WTC11 (cell line): ENCODE results near the gene IPPK. TPM values are rescaled to one million over a fixed set of nuclear protein-coding genes. Genes with fewer than 3 reads are reported as not detected.

Experiments used
- ATAC-seq: fragments of 200-7000 bp; cut with Tn5 transposase; 2 replicates; pipeline ENCODE4 v1.10.0; 2021; ENCODE audit warnings: mild to moderate bottlenecking, moderate library complexity
- CTCF ChIA-PET: fragments of 300-600 bp; sonication (Branson Sonifier 250); formaldehyde crosslinking; loops from one replicate; lab custom pipeline; 2021; ENCODE audit warnings: antibody characterized with exemption; lab: Charles Lee
- POLR2A ChIA-PET: fragments of 350-600 bp; sonication (Branson Sonifier 250); formaldehyde crosslinking; loops from one replicate; lab custom pipeline; 2021; ENCODE audit warnings: antibody characterized with exemption; lab: Charles Lee
- DNase-seq: peaks from one replicate; pipeline ENCODE4 v3.0.0; 2021; ENCODE audit warnings: low spot score
- H3K27ac Mint-ChIP-seq: 2 replicates; pipeline ENCODE4 v1.8.0; 2021; ENCODE audit warnings: mixed read lengths
- H3K27me3 Mint-ChIP-seq: 2 replicates; pipeline ENCODE4 v1.8.0; 2021; ENCODE audit warnings: low read depth, mild to moderate bottlenecking, moderate library complexity, mixed read lengths
- H3K36me3 Mint-ChIP-seq: 2 replicates; pipeline ENCODE4 v1.8.0; 2021; ENCODE audit warnings: mixed read lengths
- H3K4me1 Mint-ChIP-seq: 2 replicates; pipeline ENCODE4 v1.8.0; 2022; ENCODE audit warnings: mixed read lengths
- H3K4me3 Mint-ChIP-seq: 2 replicates; pipeline ENCODE4 v1.8.0; 2021; ENCODE audit warnings: mild to moderate bottlenecking, moderate library complexity, mixed read lengths
- H3K9me3 Mint-ChIP-seq: 2 replicates; pipeline ENCODE4 v1.8.0; 2021; ENCODE audit warnings: mixed read lengths
- AFF4 ChIP-seq: sonication (generic); formaldehyde crosslinking; IDR thresholded peaks from 2 replicates; pipeline ENCODE4 v1.8.1; 2023; ENCODE audit warnings: mild to moderate bottlenecking, missing genetic modification reagents, borderline replicate concordance
- ATF6 ChIP-seq: sonication (generic); formaldehyde crosslinking; IDR thresholded peaks from 2 replicates; pipeline ENCODE4 v1.8.1; 2023; ENCODE audit warnings: mild to moderate bottlenecking, missing genetic modification reagents
- FOXK1 ChIP-seq: sonication (generic); formaldehyde crosslinking; IDR thresholded peaks from 2 replicates; pipeline ENCODE4 v1.8.0; 2022; ENCODE audit warnings: mild to moderate bottlenecking, moderate library complexity, missing genetic modification reagents
- GABPB1 ChIP-seq: sonication (generic); formaldehyde crosslinking; IDR thresholded peaks from 2 replicates; pipeline ENCODE4 v1.8.1; 2023; ENCODE audit warnings: mild to moderate bottlenecking, missing genetic modification reagents
- JAZF1 ChIP-seq: fragments of 250-450 bp; sonication (Bioruptor Pico); IDR thresholded peaks from 2 replicates; pipeline ENCODE4 v1.9.0; 2021; ENCODE audit warnings: moderate library complexity, mild to moderate bottlenecking, inconsistent platforms
- MXD4 ChIP-seq: fragments of 250-450 bp; sonication (Bioruptor Pico); IDR thresholded peaks from 2 replicates; pipeline ENCODE4 v1.8.0; 2021; ENCODE audit warnings: mild to moderate bottlenecking, moderate library complexity, borderline replicate concordance
- NFE2L1 ChIP-seq: sonication (generic); formaldehyde crosslinking; IDR thresholded peaks from 2 replicates; pipeline ENCODE4 v1.8.1; 2023; ENCODE audit warnings: missing genetic modification reagents
- NR2C2 ChIP-seq: sonication (generic); formaldehyde crosslinking; IDR thresholded peaks from 2 replicates; pipeline ENCODE4 v1.8.0; 2022; ENCODE audit warnings: mild to moderate bottlenecking, missing genetic modification reagents
- NR3C1 ChIP-seq: sonication (generic); formaldehyde crosslinking; conservative IDR thresholded peaks from 2 replicates; pipeline ENCODE4 v1.8.1; 2023; ENCODE audit warnings: low read depth, mild to moderate bottlenecking, missing genetic modification reagents
- SMAD4 ChIP-seq: sonication (generic); formaldehyde crosslinking; IDR thresholded peaks from 2 replicates; pipeline ENCODE4 v1.8.0; 2022; ENCODE audit warnings: mild to moderate bottlenecking, missing genetic modification reagents
- ZNF232 ChIP-seq: sonication (generic); formaldehyde crosslinking; IDR thresholded peaks from 2 replicates; pipeline ENCODE4 v1.8.0; 2022; ENCODE audit warnings: mild to moderate bottlenecking, missing genetic modification reagents
- ZNF263 ChIP-seq: sonication (generic); formaldehyde crosslinking; IDR thresholded peaks from 2 replicates; pipeline ENCODE4 v1.8.1; 2022; ENCODE audit warnings: low read depth, mild to moderate bottlenecking, moderate library complexity, missing genetic modification reagents
- ZNF416 ChIP-seq: fragments of 250-450 bp; sonication (Bioruptor Pico); IDR thresholded peaks from 2 replicates; pipeline ENCODE4 v1.9.0; 2021; ENCODE audit warnings: mild to moderate bottlenecking, inconsistent platforms
- ZNF423 ChIP-seq: fragments of 250-450 bp; sonication (Bioruptor Pico); IDR thresholded peaks from 2 replicates; pipeline ENCODE4 v2.1.2; 2022; ENCODE audit warnings: mild to moderate bottlenecking, moderate library complexity
- ZNF512 ChIP-seq: sonication (generic); formaldehyde crosslinking; IDR thresholded peaks from 2 replicates; pipeline ENCODE4 v1.8.1; 2022; ENCODE audit warnings: missing genetic modification reagents, borderline replicate concordance
- total RNA-seq: library from RNA; stranded (reverse); gene quantifications from 3 replicates; pipeline ENCODE4 v1.2.3, GENCODE V29; 2021

IPPK gene
- total RNA-seq, 1 experiment from 2014 or later, result 8.6 TPM

GRCh38 chr9:92631452-92632343 lies 38.2 kb downstream of the IPPK start (continued):
- TF ChIP-seq AFF4 (CRISPR knock-in tag), result no peak
- no peak for TF ChIP-seq NR2C2 (CRISPR knock-in tag)
- no peak for TF ChIP-seq MXD4
- no peak for TF ChIP-seq NR3C1 (CRISPR knock-in tag)
- no peak for TF ChIP-seq GABPB1 (CRISPR knock-in tag)
- TF ChIP-seq, all 79 proteins: peak for 0

GRCh38 chr9:92627651-92628050 lies 42.3 kb downstream of the IPPK start:
- CTCF ChIA-PET, result no interaction called here
- Mint-ChIP-seq H3K36me3 (peaks cover 31% of the 10 kb centered on the region), H3K4me1 (no peaks in the 10 kb centered on the region), H3K9me3 (no peaks in the 10 kb centered on the region), H3K27me3 (no peaks in the 10 kb centered on the region), H3K4me3 (no peak overlapping the region), H3K27ac (no peak overlapping the region)
- no peak for DNase-seq
- ATAC-seq, result no peak
- POLR2A ChIA-PET, result no interaction called here
- no peak for TF ChIP-seq ZNF423
- TF ChIP-seq FOXK1 (CRISPR knock-in tag), result no peak
- no peak for TF ChIP-seq NFE2L1
- no peak for TF ChIP-seq SMAD4
- TF ChIP-seq JAZF1, result no peak
- TF ChIP-seq ATF6 (CRISPR knock-in tag), result no peak
- TF ChIP-seq ZNF232, result no peak
- TF ChIP-seq ZNF416 (CRISPR knock-in tag), result no peak
- TF ChIP-seq ZNF263, result no peak
- TF ChIP-seq ZNF512 (CRISPR knock-in tag), result no peak
- TF ChIP-seq AFF4 (CRISPR knock-in tag), result no peak
